HG03520 (cell line): ENCODE measurements around the gene ZNF8.
"Not testable (repeated sequence)": the region's sequence is repeated elsewhere in the genome, so short reads cannot be mapped to it uniquely, and the experiment has no call there.

Source experiments
- ATAC-seq: cut with Tn5 transposase; IDR thresholded peaks from one replicate; pipeline ENCODE4 v1.9.1; 2021; ENCODE audit warnings: mild to moderate bottlenecking, moderate library complexity; ENCODE audit not compliant: unreplicated experiment

Gene ZNF8

DNA sequence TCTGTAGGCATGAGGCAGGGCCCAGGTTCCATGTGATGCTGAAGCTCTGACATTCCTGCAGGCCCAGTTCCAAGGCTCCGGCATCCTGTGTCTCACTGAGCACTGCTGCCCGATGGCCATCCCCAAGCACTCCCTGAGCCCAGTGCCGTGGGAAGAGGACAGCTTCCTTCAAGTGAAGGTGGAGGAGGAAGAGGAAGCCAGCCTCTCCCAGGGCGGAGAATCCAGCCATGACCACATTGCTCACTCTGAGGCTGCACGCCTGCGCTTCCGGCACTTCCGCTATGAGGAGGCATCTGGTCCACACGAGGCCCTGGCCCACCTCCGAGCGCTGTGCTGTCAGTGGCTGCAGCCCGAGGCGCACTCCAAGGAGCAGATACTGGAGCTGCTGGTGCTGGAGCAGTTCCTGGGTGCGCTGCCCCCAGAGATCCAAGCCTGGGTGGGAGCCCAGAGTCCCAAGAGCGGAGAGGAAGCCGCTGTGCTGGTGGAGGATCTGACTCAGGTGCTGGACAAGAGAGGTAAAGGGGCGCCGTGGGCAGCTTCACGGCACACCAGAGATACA lies 56.0 kb downstream of the ZNF8 start:
- ATAC-seq: no peak

DNA sequence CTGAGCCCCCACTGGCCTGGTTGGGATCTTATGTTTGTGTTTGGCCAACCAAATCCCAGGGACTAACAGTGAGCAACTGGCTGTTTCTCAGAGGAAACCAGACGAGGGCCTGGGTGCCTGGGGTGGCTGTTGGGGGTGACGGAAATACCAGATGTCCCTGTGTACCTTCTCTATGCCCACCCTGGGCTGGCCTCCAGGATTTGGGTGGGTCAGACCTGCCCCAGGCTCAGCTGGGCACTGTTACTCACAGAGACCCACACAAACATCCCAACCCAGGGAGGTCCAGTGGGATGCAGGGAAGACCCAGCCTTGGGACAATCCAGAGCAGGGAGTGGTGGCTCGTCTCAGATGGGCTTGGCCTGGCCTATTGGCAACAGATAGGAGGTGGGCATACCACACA lies 56.9 kb downstream of the ZNF8 start:
- ATAC-seq: no peak

DNA sequence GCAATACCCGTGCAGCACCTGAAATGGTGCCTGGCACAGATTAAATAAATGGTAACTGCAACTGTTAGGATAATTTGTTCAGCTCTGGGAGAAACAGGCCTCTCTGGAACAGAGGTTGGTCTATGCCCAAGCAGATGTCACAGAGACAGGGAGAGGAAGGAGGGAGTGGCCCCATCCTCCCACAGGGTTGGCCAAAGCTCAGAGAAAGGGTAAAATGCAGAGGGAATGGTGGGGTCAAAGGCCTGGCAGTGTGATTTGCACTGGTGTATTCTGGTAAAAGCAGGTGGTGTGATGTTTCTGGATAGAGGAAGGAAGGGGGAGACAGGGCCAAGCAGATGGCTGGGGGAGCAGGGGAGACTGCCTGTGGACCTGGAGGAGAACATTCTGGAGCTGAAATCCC lies 57.5 kb downstream of the ZNF8 start:
- ATAC-seq: no peak

DNA sequence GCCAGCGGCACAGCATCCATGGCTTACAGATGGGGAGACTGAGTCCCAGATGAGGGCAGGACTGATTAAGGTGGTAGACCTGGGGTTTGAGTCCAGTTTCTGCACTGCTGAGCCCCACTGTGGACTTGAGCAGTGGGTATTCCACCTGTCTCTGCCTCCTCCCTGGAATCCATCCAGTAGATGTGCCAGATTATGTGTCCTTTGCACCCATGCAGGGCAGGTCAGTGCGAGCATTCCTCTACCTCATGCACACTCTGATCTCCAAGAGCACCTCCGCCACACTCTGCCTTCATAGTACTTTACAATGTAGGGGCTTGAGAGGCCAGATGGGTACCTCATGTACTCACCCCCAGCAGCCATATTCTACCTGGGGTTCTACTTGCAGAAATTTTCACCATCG lies 58.1 kb downstream of the ZNF8 start:
- ATAC-seq: no peak

DNA sequence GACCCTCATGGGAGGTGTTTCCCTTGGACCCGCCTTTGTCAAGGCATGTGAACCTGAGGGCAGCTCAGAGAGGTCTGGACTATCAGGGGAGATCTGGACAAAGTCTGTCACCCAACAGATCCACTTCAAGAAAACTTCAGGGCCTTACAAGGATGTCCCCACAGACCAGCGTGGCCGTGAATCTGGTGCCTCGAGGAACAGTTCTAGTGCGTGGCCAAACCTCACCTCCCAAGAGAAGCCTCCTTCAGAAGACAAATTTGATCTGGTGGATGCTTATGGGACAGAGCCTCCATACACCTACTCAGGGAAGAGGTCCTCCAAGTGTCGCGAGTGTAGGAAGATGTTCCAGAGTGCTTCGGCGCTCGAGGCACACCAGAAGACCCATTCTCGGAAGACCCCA lies 59.6 kb downstream of the ZNF8 start:
- no peak for ATAC-seq

DNA sequence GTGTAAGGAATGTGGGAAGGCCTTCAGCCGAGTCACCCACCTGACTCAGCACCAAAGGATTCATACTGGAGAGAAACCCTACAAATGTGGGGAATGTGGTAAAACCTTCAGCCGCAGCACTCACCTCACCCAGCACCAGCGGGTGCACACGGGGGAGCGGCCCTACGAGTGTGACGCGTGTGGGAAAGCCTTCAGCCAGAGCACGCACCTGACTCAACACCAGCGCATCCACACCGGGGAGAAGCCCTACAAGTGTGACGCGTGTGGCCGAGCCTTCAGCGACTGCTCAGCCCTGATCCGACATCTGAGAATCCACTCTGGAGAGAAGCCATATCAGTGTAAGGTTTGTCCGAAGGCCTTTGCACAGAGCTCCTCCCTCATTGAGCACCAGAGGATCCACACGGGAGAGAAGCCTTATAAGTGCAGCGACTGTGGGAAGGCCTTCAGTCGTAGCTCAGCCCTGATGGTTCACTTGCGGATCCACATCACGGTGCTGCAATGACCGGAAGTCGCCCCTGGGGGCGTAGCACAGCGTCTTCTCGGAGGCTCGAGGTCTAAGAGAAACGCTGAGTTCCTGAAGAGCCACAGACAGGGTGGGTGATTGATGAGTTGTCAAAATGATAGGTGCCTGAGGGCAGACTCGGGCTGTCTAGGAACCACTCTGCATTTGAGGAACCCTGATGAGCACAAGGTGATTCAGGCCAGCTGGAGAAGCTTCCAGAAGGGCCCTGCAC lies 60.2 kb downstream of the ZNF8 start:
- ATAC-seq: no peak

DNA sequence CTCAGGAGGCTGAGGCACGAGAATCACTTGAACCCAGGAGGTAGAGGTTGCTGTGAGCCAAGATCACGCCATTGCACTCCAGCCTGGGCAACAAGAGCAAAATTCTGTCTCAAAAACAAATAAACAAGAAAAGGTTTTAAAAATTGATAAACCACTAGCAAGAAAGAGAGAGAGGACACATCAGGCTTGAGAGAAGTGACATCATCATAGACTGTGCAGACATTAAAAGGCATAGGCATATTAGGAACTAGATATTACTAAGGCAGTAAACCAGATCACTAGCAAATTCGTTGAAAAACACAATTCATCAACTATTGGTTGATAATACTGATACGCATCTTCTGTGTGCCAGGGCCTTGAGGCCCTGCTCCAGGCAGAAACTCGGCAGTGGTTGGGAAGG lies 66.8 kb downstream of the ZNF8 start:
- ATAC-seq: no peak

DNA sequence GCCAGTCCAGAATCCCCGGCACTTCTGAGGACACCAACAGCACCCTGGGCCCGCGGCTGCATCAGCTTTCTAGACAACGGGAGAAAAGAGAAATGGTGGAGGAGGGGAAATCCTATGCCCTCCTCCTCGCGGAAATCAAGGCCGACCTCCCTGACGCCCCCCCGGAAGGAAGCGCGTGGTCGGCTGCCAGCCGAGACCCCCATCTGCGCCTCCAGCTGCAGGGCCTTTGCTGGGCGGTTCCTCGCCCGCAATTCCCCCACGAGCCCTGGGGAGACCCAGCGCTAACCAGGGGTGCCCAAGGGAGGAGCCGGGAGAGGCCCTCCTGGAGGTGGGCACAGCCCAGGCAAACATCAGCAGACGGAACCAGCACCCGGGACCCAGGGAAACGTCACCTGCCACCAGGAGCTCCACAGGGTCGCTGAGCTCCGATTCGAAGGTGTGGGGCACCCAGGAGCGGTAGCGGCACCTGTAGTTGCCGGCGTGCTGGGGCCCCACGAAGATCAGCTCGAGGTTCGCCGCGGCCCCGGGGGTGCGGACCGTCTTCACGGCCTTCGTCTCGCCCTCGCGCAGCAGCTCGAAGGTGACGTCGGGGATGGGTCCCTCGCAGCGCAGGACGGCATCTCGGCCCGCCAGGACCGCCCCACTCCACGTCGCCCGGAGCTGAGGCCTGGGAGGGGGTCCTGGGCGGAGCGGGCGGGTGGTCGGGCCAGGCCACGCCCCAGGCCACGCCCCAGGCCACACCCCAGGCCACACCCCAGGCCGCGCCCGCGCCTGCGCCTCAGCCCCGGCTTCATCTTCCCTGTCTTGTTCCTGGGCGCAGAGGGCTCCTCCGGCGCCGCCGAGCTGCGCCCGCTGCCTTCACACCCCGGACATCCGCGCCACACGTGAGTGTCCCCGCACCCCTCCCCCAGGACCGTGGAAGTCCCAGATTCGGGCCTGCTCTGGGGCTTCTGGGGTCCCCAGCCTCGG lies 68.5 kb downstream of the ZNF8 start:
- ATAC-seq: peak; percentile 79

DNA sequence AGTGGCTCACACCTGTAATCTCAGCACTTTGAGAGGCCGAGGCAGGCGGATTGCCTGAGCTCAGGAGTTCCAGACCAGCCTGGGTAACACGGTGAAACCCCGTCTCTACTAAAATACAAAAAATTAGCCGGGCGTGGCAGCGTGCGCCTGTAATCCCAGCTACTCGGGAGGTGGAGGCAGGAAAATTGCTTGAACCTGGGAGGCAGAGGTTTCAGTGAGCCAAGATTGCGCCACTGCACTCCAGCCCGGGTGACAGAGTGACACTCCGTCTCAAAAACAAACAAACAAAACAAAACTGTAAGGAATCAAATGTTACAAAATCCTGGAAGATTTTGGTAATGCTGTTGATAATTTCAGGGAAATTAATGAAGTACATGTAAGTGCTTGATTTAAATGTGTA lies 69.3 kb downstream of the ZNF8 start:
- not testable (repeated sequence) for ATAC-seq

DNA sequence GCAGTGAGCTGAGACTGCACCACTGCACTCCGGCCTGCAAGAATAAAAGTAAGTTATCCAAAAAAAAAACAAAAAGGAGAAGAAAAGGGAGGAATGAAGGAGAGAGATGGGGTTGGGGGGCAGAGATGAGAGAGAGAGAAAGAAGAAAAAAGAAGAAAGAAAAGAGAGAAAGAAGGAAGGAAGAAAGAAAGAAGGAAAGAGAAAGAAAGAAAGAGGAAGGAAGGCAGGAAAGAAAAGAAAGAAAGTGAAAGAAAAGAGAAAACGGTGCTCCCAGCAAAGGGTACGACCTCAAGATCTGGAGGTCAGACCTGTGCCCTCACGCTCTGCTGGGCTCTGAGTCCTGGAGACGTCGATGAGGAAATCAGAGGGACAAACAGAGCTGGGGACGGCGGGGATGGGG lies 70.8 kb downstream of the ZNF8 start:
- no peak for ATAC-seq

DNA sequence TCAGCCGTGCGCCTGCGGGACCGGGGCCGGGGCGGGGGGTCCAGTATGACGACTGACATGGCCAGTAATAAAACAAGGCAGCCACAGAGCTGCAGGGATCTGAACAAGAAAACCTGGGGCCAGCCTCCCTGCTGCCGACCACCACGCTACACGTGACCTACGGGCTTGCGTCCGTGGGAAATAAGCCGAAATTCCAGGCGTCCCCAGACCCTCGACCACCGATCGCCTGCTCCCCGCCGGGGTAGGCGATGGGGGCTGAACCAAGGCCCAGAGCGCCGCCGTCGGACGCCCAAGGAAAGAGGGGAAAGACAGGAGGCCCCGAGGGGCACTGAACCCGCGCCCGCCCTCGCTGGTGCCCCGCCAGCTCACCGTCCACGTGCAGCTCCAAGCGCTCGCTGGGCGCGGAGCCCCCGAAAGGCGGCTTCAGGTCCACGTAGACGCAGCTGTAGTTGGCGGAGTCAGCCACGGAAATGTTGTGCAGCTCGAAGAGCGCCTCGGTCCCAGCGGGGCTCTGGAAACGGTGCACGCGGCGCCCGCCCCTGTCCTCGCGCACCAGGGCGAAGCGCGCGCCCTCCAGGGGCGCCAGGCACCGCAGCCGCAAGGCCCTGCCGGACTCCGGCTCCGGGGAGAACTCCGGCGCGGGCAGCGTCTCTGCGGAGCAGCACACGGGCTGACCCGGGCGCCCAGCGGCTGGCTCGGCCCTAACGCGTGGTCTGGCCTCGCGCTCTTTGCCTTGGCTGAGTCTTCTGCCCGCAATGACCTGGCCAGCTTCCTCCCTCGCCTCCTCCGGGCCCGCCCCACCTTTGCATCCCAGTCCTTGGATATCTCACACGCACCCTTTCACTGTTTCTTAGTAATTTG lies 71.5 kb downstream of the ZNF8 start:
- no peak for ATAC-seq

DNA sequence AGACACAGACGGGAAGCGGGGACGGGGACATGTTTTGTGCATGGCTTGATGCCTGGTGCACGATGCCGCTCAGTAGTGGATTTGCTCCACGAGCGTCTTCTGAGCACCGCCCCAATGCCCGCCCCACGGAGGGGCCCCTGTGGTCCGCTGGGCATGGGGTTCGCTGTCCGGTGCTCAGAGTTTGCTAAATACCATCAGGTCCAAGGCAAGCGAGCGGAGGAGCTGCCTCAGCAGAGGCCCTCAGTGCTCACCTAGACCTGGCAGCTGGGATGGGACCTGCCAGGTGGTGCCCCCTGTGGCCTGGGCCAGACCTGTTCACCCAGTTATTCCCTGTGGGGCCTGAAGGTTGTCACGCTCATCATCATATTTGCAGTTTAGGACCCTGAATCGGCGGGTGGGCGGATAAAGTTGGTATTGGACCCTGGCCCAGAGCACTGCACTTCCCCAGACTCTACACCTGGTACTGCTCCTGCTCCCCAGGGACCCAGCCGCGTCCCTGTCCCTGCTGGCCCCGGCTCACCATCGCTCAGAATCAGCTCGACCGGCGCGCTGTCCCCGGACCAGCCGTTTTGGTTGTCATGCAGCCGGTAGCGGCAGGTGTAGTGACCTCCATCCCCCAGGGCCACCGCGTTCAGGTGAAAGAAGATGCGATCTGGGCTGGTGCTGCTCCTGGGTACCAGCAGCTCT lies 72.3 kb downstream of the ZNF8 start:
- ATAC-seq: no peak

DNA sequence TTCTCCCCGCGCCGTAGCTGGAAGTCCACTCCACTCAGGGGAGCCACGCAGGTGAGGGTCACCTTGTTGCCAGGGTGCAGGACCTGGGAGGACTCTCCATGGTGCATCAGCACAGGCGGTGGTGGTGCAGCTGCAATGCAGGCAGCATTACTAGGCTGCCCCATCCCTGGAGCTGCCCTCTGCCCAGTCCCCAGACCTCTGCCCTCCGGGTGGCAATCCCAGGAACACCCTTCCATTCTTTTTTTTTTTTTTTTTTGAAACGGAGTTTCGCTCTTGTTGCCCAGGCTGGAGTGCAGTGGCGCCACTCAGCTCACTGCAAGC lies 72.8 kb downstream of the ZNF8 start:
- ATAC-seq: no peak

DNA sequence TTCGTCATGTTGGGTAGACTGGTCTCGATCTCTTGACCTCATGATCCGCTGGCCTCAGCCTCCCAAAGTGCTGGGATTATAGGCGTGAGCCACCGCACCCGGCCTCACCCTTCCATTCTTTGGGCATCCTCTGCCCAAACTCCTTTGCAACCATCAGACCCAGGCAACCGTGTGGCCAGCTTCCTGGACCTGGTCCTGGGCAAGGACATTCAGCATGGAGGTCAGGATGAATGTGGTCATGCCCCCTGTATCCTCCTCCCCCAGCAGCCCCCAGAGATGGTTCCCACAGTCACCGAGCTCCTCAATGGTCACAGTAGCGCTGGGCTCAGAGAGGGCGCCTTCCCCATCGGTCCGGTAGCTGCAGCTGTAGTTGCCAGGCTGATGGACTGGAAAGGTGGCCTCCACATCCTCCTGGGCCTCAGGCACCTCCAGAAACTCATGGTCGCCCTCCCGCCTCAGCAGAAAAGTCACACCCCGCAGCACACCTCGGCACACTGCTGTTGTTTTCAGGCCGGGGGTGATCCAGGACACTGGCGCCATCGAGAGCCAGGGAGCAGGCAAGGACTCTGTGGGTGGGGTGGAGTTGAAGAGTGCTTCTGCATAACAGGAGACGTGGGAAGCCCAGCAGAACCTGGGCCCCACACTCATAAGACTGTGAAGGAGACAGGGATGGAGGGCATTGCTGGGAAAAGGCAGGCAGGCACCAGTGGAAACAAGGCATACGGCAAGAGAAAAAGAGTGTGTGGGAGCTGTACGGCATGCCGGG lies 73.4 kb downstream of the ZNF8 start:
- ATAC-seq: no peak
